Epithelial cell of esophagus (primary cell): ENCODE measurements around the gene TEX11.
"Not testable (repeated sequence)": the region's sequence is repeated elsewhere in the genome, so short reads cannot be mapped to it uniquely, and the experiment has no call there.

Experiments
- DNase-seq: peaks from one replicate; pipeline ENCODE4 v3.0.0; 2010; ENCODE audit warnings: low read depth
- H3K4me3 ChIP-seq: 2 replicates; pipeline ENCODE4 v1.5.1; 2011; ENCODE audit warnings: mild to moderate bottlenecking, low read length, control low read depth
- TF ChIP-seq, protein P1 (sequence below): IDR thresholded peaks from 2 replicates; pipeline ENCODE4 v1.5.1; 2011; ENCODE audit warnings: low read depth, mild to moderate bottlenecking, low read length, control low read depth, inconsistent platforms; ENCODE audit not compliant: insufficient read depth; ENCODE audit errors: missing control alignments

TEX11 gene

DNA sequence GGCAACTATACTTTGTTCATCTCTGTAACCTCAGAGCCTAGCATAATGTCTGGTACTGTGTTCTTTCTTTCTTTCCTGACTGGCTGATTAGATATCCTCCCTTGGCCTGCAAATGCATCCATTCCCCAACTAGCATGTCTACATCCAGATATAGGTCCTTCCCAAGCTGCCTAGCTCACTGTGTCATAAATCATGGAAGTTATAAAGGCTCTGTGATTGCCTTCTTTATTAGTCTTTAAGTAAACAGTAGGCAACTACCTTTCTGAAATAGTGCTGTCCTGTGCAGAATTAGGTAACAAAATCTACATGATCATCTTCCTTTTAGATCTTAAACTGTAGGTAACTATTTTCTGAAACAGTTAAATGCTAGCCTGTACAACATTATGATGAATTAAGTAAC lies 239.4 kb downstream of the TEX11 start:
- no peak overlapping the region for H3K4me3 ChIP-seq
- DNase-seq = no peak
- TF ChIP-seq, protein P1, sequence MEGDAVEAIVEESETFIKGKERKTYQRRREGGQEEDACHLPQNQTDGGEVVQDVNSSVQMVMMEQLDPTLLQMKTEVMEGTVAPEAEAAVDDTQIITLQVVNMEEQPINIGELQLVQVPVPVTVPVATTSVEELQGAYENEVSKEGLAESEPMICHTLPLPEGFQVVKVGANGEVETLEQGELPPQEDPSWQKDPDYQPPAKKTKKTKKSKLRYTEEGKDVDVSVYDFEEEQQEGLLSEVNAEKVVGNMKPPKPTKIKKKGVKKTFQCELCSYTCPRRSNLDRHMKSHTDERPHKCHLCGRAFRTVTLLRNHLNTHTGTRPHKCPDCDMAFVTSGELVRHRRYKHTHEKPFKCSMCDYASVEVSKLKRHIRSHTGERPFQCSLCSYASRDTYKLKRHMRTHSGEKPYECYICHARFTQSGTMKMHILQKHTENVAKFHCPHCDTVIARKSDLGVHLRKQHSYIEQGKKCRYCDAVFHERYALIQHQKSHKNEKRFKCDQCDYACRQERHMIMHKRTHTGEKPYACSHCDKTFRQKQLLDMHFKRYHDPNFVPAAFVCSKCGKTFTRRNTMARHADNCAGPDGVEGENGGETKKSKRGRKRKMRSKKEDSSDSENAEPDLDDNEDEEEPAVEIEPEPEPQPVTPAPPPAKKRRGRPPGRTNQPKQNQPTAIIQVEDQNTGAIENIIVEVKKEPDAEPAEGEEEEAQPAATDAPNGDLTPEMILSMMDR = no peak

DNA sequence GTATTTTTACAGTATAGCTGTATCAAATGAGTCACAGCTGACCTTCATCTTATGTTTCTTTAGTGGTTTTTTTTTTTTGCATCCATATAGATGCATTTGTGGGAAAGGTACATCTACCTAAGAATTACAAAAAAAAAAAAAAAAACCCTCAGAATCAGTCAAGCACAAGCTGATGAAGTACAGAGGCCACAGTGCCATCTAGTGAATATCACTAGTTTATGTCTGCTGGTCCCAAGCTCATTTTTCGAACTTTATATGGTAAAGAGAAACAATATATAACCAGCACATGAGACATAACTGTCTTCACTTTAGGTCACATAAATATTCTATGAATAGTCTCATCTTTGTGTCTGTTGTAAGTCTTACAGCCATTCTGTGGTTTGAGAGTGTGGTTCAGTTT lies 243.8 kb downstream of the TEX11 start:
- no peak overlapping the region for H3K4me3 ChIP-seq
- TF ChIP-seq, protein P1 = peak; percentile 48
- DNase-seq = peak; percentile 37

DNA sequence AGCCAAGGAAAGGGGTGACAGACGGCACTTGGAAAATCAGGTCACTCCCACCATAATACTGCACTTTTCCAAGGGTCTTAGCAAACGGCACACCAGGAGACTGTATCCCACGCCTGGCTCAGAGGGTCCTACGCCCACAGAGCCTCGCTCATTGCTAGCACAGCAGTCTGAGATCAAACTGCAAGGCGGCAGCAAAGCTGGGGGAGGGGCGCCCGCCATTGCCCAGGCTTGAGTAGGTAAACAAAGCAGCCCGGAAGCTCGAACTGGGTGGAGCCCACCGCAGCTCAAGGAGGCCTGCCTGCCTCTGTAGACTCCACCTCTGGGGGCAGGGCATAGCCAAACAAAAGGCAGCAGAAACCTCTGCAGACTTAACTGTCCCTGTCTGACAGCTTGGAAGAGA lies 247.4 kb downstream of the TEX11 start:
- not testable (repeated sequence) for DNase-seq

DNA sequence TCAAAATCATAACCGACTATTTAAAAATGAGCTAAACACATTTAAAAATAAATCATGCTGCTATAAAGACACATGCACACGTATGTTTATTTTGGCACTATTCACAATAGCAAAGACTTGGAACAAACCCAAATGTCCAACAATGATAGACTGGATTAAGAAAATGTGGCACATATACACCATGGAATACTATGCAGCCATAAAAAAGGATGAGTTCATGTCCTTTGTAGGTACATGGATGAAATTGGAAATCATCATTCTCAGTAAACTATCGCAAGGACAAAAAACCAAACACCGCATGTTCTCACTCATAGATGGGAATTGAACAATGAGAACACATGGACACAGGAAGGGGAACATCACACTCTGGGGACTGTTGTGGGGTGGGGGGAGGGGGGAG lies 251.0 kb downstream of the TEX11 start:
- not testable (repeated sequence) for DNase-seq, H3K4me3 ChIP-seq

More for the DNA sequence above, 247.4 kb downstream of the TEX11 start:
- H3K4me3 ChIP-seq = not testable (repeated sequence)

DNA sequence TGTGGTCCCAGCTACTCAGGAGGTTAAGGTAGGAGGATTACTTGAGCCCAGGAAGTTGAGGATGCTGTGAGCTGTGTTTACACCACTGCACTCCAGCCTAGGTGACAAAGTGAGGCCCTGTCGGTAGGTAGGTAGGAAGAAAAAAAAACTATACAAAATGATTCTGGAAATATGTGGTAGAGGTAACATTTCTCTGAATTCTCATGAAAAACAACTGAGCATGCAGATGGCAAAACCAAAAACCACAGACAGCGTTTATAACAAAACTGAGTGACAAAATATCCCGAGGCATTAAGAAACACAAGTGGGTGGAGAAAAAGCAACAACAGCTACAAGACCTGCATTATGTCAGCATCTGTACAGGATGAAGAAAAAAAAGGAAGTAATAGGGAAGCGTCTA lies 252.2 kb downstream of the TEX11 start:
- H3K4me3 ChIP-seq = no peak overlapping the region
- no peak for DNase-seq
- TF ChIP-seq, protein P1 = no peak

DNA sequence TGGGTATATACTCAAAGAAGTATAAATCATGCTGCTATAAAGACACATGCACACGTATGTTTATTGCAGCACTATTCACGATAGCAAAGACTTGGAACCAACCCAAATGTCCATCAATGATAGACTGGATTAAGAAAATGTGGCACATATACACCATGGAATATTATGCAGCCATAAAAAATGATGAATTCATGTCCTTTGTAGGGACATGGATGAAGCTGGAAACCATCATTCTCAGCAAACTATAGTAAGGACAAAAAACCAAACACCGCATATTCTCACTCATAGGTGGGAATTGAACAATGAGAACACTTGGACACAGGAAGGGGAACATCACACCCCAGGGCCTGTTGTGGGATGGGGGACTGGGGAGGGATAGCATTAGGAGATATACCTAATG lies 260.6 kb downstream of the TEX11 start:
- DNase-seq, H3K4me3 ChIP-seq: not testable (repeated sequence)

DNA sequence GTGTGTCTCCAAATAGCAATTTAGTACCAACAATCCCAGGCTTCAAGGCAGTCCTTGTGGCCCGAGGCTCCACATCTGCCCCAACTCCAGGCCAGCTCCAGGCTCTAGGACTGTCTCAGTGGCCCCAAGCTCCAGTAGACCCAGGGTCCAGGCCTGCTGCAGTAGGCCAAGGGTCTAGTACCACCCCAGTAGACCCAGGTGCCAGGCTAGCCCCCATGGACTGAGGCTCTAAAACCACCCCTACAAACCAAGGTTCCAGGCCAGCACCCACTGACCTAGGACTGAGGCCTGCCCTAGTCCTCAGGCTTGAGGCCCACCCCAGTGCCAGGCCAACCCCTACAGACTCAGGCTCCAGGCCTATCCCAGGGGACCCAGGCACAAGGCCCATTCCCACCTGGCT lies 272.3 kb downstream of the TEX11 start:
- TF ChIP-seq, protein P1 = no peak
- H3K4me3 ChIP-seq = no peak overlapping the region
- DNase-seq = no peak

DNA sequence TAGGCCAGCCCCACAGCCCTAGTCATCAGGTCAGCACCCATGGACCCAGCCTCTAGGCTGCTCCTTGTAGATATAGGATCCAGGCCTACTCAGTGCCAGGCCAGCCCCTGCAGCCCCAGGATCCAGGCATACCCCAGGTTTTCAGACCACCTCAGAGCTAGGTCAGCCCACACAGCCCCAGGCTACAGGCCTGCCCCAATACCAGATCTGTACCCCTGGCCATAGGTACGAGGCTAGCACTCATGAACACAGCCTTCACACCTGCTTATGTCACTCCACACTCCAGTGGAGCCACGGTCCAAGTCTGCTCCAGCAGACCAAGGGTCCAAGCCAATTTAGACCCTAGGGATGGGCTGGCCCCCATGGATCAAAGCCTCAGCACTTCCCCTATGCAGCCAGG lies 272.8 kb downstream of the TEX11 start:
- H3K4me3 ChIP-seq = no peak overlapping the region
- no peak for DNase-seq
- TF ChIP-seq, protein P1 = no peak

DNA sequence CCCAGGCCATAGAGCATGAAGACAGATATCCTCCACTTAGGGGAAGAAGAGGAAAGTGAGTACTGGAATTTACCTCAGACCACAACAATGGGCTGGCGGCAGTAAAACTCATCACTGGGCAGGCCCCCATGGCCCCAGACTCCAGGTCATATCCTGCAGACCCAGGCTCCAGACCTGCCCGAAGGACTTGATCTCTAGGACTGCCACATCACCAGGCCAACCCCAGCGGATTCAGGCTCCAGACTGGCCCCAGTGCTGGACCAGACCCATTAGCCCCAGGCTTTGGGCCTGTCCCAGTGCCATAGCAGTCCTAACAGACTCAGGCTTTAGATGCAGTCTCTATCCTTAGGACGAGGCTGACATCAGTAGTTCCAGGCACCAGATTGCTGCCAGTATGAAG lies 273.3 kb downstream of the TEX11 start:
- H3K4me3 ChIP-seq = no peak overlapping the region
- no peak for DNase-seq
- TF ChIP-seq, protein P1 = no peak
